GM12865 (cell line): ENCODE results near the gene PPIL6.
"Not testable (repeated sequence)": the region's sequence is repeated elsewhere in the genome, so short reads cannot be mapped to it uniquely, and the experiment has no call there.

Experiments used
- DNase-seq: peaks from one replicate; pipeline ENCODE4 v3.0.0; 2010; ENCODE audit warnings: low read depth
- H3K4me3 ChIP-seq: 2 replicates; pipeline ENCODE4 v1.5.1; 2011; ENCODE audit warnings: mild to moderate bottlenecking, low read depth, low read length, control low read depth
- TF ChIP-seq, protein P1 (sequence below): IDR thresholded peaks from 2 replicates; pipeline ENCODE4 v1.5.1; 2011; ENCODE audit warnings: low read length, control low read depth, low read depth, inconsistent platforms; ENCODE audit not compliant: insufficient read depth; ENCODE audit errors: missing control alignments

Gene PPIL6

DNA sequence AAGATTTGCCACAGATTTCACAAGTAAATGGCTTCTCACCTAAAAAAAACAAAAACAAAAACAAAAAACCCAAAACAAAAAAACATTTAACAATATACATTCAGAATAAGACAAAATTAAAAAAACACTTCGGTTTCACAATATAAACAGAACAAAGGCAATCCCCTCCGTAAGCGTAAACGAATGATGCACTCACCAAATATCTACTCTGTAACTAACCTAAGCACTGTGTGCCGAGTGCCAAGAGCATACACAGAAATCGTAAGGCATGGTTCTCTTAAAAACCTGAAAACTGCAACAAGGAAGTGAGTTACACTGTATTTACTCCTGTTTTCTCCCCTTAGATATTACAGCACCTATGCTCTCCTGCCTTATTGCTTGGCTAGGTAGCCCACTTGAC lies 27.3 kb upstream of the PPIL6 start:
- TF ChIP-seq, protein P1, sequence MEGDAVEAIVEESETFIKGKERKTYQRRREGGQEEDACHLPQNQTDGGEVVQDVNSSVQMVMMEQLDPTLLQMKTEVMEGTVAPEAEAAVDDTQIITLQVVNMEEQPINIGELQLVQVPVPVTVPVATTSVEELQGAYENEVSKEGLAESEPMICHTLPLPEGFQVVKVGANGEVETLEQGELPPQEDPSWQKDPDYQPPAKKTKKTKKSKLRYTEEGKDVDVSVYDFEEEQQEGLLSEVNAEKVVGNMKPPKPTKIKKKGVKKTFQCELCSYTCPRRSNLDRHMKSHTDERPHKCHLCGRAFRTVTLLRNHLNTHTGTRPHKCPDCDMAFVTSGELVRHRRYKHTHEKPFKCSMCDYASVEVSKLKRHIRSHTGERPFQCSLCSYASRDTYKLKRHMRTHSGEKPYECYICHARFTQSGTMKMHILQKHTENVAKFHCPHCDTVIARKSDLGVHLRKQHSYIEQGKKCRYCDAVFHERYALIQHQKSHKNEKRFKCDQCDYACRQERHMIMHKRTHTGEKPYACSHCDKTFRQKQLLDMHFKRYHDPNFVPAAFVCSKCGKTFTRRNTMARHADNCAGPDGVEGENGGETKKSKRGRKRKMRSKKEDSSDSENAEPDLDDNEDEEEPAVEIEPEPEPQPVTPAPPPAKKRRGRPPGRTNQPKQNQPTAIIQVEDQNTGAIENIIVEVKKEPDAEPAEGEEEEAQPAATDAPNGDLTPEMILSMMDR: no peak
- DNase-seq: no peak
- no peak overlapping the region for H3K4me3 ChIP-seq

DNA sequence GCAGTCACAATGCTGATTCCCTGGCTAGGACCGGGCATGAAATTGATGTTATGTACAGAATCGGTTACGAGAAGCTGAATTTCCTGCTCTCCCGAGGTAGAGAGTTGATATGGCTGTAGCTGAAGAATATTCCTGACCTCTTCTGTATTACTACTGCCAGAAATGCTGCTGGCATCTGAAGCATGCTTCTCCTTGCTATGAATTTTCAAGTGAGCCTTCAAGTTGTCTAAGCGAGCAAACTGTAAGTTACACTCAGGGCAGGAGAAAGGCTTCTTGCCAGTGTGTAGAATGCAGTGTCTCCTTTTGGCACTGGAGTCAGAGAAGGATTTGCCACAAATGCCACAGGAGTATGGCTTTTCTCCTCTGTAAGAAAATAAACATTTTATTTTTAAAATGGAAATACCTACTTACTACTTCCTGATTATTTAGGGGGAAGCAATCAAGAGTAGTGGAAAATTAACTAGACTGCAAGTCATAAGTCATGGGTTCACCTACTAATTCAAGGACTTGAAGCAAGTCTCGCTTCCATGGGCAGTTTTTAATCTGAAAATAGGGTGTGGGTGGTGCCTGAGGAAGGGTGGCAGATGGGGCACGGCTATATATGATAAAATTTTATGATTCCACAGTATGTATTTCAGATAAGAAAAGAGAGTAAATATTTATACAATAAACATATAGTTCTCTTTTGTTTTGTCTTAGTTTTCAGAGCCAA lies 25.9 kb upstream of the PPIL6 start:
- TF ChIP-seq, protein P1: no peak
- DNase-seq: no peak

DNA sequence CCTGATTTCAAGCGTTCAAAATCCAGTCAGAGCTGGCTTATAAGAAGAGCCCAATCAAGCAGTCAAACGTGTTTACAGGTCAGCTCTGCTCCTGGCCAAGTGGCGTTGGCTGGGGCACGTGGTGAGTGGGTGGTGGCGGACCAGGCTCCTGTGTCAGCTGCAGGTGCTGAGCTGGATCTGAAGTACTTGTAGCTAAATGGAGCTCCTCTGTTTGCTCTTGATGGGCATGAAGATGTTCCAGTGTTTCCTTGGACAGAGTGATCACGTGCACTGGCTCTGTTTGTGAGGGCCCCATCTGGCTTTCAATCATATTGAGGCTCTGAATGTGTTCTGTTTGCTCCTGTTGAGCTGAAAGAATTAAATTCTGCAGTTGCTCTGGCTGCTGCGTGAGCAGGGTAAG lies 25.3 kb upstream of the PPIL6 start:
- DNase-seq: no peak
- no peak overlapping the region for H3K4me3 ChIP-seq
- TF ChIP-seq, protein P1: no peak

More for the DNA sequence above, 25.9 kb upstream of the PPIL6 start:
- no peak overlapping the region for H3K4me3 ChIP-seq

DNA sequence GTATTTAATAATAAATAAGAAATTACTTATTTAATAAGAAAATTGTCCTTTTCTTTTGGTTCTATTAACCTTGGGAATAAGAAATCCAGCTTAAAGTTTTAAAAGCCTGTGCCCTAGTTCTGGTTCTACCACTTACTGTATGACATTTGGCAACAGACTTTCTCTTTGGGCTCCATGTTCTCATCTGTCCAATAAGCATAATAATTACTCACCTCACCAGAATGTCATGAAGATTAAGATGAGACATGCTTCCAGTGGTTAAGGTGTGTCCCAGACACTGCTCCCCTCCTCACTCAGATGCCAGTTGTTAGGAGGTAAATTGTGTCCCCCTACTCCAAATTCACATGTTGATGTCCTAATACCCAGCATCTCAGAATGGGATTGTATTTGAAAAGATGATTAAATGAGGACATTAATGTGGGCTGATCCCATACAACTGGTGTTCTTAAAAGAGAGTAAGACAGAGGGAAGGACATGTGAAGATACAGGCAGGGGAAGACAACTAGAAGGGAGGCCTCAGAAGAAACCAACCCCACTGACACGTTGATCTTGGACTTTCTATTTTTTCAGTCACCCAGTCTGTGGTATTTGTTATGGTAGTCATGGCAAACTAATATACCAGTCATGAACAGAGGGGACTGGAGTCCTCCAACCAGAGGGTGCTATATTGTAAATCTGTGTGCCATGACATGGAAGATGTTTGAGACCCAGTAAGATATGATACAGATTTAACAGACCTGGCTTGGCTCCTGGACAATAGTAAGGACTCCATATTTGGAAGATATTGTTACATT lies 21.5 kb upstream of the PPIL6 start:
- no peak for DNase-seq
- H3K4me3 ChIP-seq: no peak overlapping the region
- TF ChIP-seq, protein P1: no peak

DNA sequence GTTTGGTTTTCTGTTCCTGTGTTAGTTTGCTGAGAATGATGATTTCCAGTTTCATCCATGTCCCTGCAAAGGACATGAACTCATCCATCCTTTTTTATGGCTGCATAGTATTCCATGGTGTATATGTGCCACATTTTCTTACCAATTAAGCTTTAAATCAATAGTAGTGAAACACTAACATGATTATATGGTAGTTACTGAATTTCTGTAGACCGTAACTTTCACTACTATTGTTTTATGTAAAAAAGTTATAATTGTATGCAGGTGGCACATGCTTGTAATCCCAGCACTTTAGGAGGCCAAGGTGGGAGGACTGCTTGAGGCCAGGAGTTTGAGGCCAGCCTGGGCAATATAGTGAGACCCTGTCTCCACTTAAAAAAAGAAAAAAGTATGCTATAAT lies 20.8 kb upstream of the PPIL6 start:
- not testable (repeated sequence) for H3K4me3 ChIP-seq, DNase-seq

DNA sequence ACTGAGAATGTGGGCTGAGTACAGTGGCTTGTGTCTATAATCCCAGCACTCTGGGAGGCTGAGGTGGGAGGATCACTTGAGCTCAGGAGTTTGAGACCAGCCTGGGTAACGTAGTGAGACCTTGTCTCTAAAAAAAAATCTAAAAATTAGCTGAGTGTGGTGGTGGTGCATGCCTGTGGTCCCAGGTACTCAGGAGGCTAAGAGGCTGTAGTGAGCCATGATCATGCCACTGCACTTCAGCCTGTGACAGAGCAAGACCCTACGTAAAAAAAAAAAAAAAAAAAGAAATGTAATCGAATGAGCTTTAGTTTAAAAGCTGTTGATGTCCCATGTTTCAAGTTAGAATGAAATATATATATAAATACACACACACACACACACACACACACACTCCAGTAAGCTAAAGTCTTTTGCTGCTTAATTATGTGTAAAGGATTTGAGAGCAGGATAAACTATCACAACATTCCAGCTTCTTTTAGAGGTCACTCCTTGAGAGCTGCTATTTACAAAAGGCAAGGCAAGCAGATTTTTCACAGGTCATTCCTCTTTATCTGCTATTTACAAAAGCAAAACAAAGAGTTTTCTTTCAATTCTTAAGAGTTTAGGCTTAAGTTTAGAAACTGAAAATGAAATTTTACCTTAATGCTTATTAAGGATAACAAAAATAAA lies 19.9 kb upstream of the PPIL6 start:
- TF ChIP-seq, protein P1: no peak
- DNase-seq: no peak
- H3K4me3 ChIP-seq: peak overlapping the region; percentile 32; the same call in 1 of the 2 replicates
